H1 (cell line): ENCODE results near the gene MYH6. TPM values are rescaled to one million over a fixed set of nuclear protein-coding genes. Genes with fewer than 3 reads are reported as not detected.
A peak's percentile ranks its signal among the peaks of the same experiment; 100 is the strongest.

Source experiments
- CTCF ChIA-PET: fragments of 300-600 bp; sonication (Branson Sonifier 250); formaldehyde crosslinking; loops from one replicate; lab custom pipeline; 2021; ENCODE audit not compliant: partially characterized antibody; lab: Charles Lee
- POLR2A ChIA-PET: fragments of 300-600 bp; sonication (Branson Sonifier 250); formaldehyde crosslinking; loops from one replicate; lab custom pipeline; 2021; ENCODE audit warnings: inconsistent platforms; ENCODE audit not compliant: partially characterized antibody; lab: Charles Lee
- DNase-seq, 2 experiments: peaks; one replicate each; pipeline versions ENCODE4 v3.0.0 to v3.0.0-alpha.2; 2010 to 2022; ENCODE audit warnings: low spot score in 2 of 2, low read depth in 1 of 2, mixed read lengths in 1 of 2
- FAIRE-seq: peaks from 2 replicates; lab custom pipeline; 2011; peaks lifted over from hg19 to GRCh38; lab: Jason Lieb, UNC
- H2AFZ ChIP-seq: 2 replicates; pipeline ENCODE4 v1.8.1; 2012; ENCODE audit warnings: low read length, inconsistent platforms
- H2AK5ac ChIP-seq: 2 replicates; pipeline ENCODE4 v1.6.1; 2013; ENCODE audit warnings: low read depth, low read length
- H2BK120ac ChIP-seq: replicated peaks from 2 replicates; pipeline ENCODE3; 2013; ENCODE audit warnings: low read depth, low read length, inconsistent platforms
- H2BK12ac ChIP-seq: 2 replicates; pipeline ENCODE4 v1.6.1; 2013; ENCODE audit warnings: low read depth, low read length
- H2BK15ac ChIP-seq: 2 replicates; pipeline ENCODE4 v1.6.1; 2013; ENCODE audit warnings: low read length
- H2BK20ac ChIP-seq: 2 replicates; pipeline ENCODE4 v1.6.1; 2013; ENCODE audit warnings: low read length
- H2BK5ac ChIP-seq: 2 replicates; pipeline ENCODE4 v1.6.1; 2013; ENCODE audit warnings: low read depth, low read length
- H3K14ac ChIP-seq: 2 replicates; pipeline ENCODE4 v1.6.1; 2013; ENCODE audit warnings: inconsistent platforms; ENCODE audit not compliant: insufficient read length
- H3K18ac ChIP-seq: 2 replicates; pipeline ENCODE4 v1.6.1; 2013; ENCODE audit warnings: low read length; ENCODE audit errors: extremely low read depth
- H3K23ac ChIP-seq: 2 replicates; pipeline ENCODE4 v1.6.1; 2013; ENCODE audit warnings: inconsistent platforms; ENCODE audit not compliant: insufficient read length
- H3K23me2 ChIP-seq: 2 replicates; pipeline ENCODE4 v1.6.1; 2013; ENCODE audit warnings: low read depth, low read length
- H3K27ac ChIP-seq: 2 replicates; pipeline ENCODE4 v1.6.1; 2011; ENCODE audit warnings: low read depth, low read length, inconsistent platforms
- H3K27me3 ChIP-seq, 4 experiments: replicated peaks in 1 of 4; 1 replicate in 1 of 4; 2 replicates in 3 of 4; pipeline versions ENCODE4 v1.6.1 to v1.8.1; 2011 to 2013; ENCODE audit warnings: low read length in 3 of 4, mild to moderate bottlenecking in 3 of 4, inconsistent platforms in 2 of 4, mixed read lengths in 2 of 4, moderate library complexity in 1 of 4; ENCODE audit not compliant: control insufficient read depth in 3 of 4, insufficient read depth in 3 of 4; ENCODE audit errors: extremely low read depth in 1 of 4
- H3K36me3 ChIP-seq, 4 experiments: 2 replicates each; pipeline versions ENCODE4 v1.6.1 to v1.8.1; 2011 to 2013; ENCODE audit warnings: mild to moderate bottlenecking in 4 of 4, low read length in 3 of 4, moderate library complexity in 2 of 4, control low read depth in 1 of 4, inconsistent platforms in 1 of 4; ENCODE audit not compliant: insufficient read depth in 4 of 4, control insufficient read depth in 2 of 4
- H3K4ac ChIP-seq: replicated peaks from 2 replicates; pipeline ENCODE3; 2013; ENCODE audit warnings: low read length, low read depth, mixed read lengths, inconsistent platforms; ENCODE audit not compliant: insufficient read length
- H3K4me1 ChIP-seq, 4 experiments: replicated peaks in 1 of 4; 1 replicate in 1 of 4; 2 replicates in 3 of 4; pipeline versions ENCODE4 v1.6.1 to v1.8.1; 2011 to 2013; ENCODE audit warnings: low read length in 3 of 4, inconsistent platforms in 2 of 4, mixed read lengths in 1 of 4; ENCODE audit not compliant: insufficient read depth in 4 of 4, control insufficient read depth in 3 of 4
- H3K4me2 ChIP-seq, 2 experiments: 2 replicates each; pipeline versions ENCODE4 v1.6.1 to v1.8.1; 2011 to 2013; ENCODE audit warnings: low read depth in 2 of 2, low read length in 2 of 2, control low read depth in 1 of 2, inconsistent platforms in 1 of 2, mild to moderate bottlenecking in 1 of 2; ENCODE audit not compliant: insufficient read depth in 1 of 2
- H3K4me3 ChIP-seq, 4 experiments: fragments of 200-600, 300-600 bp in 1 of 4; sonication (generic), shearing (Covaris generic), sonication (Bioruptor Twin) in 1 of 4; 2 replicates each; pipeline versions ENCODE4 v1.5.1 to v1.8.1; 2011 to 2016; ENCODE audit warnings: low read length in 4 of 4, low read depth in 3 of 4, control low read depth in 2 of 4, inconsistent platforms in 2 of 4, mild to moderate bottlenecking in 2 of 4, mixed read lengths in 1 of 4, moderate library complexity in 1 of 4; ENCODE audit not compliant: insufficient read depth in 2 of 4; ENCODE audit errors: extremely low read depth in 1 of 4
- H3K56ac ChIP-seq: replicated peaks from 2 replicates; pipeline ENCODE3; 2013; ENCODE audit warnings: low read depth, mild to moderate bottlenecking, mixed read lengths, low read length, inconsistent platforms; ENCODE audit not compliant: insufficient read length
- H3K79me1 ChIP-seq: 2 replicates; pipeline ENCODE4 v1.6.1; 2013; ENCODE audit warnings: low read depth, low read length, control low read depth
- H3K79me2 ChIP-seq, 2 experiments: 2 replicates each; pipeline versions ENCODE4 v1.6.1 to v1.8.1; 2012 to 2013; ENCODE audit warnings: low read length in 2 of 2, mild to moderate bottlenecking in 2 of 2, inconsistent platforms in 1 of 2; ENCODE audit not compliant: insufficient read depth in 2 of 2, control insufficient read depth in 1 of 2
- H3K9ac ChIP-seq, 4 experiments: replicated peaks in 1 of 4; 1 replicate in 1 of 4; 2 replicates in 3 of 4; pipeline versions ENCODE4 v1.6.1 to v1.8.1; 2011 to 2013; ENCODE audit warnings: low read depth in 3 of 4, low read length in 3 of 4, control low read depth in 2 of 4, mild to moderate bottlenecking in 2 of 4, moderate library complexity in 2 of 4, inconsistent platforms in 1 of 4; ENCODE audit errors: extremely low read depth in 1 of 4
- H3K9me3 ChIP-seq, 2 experiments: 2 replicates each; pipeline versions ENCODE4 v1.6.1 to v1.8.1; 2012 to 2013; ENCODE audit warnings: mild to moderate bottlenecking in 2 of 2, moderate library complexity in 2 of 2, control low read depth in 1 of 2, inconsistent platforms in 1 of 2, low read depth in 1 of 2, low read length in 1 of 2, mixed read lengths in 1 of 2; ENCODE audit not compliant: insufficient read depth in 2 of 2
- H4K20me1 ChIP-seq, 2 experiments: replicated peaks in 1 of 2; 2 replicates each; pipeline versions ENCODE3 to v1.8.1; 2011 to 2013; ENCODE audit warnings: inconsistent platforms in 2 of 2, low read length in 2 of 2, mild to moderate bottlenecking in 1 of 2; ENCODE audit not compliant: insufficient read depth in 2 of 2, control insufficient read depth in 1 of 2
- H4K5ac ChIP-seq: 2 replicates; pipeline ENCODE4 v1.6.1; 2013; ENCODE audit warnings: low read length, low read depth, mixed read lengths, inconsistent platforms; ENCODE audit not compliant: insufficient read length
- H4K8ac ChIP-seq: 2 replicates; pipeline ENCODE4 v1.8.0; 2013; ENCODE audit warnings: mild to moderate bottlenecking, moderate library complexity, low read length, inconsistent platforms; ENCODE audit not compliant: insufficient read depth; ENCODE audit errors: extremely low read depth
- H4K91ac ChIP-seq: replicated peaks from 2 replicates; pipeline ENCODE3; 2013; ENCODE audit warnings: low read length, mixed read lengths, inconsistent platforms; ENCODE audit not compliant: insufficient read length
- CHD1 ChIP-seq: IDR thresholded peaks from 2 replicates; pipeline ENCODE4 v1.6.1; 2012; ENCODE audit warnings: low read depth, low read length, improper control_type of control experiment
- CTBP2 ChIP-seq: IDR thresholded peaks from 2 replicates; pipeline ENCODE4 v1.7.0; 2011; ENCODE audit warnings: borderline replicate concordance, mild to moderate bottlenecking, moderate library complexity, mixed read lengths, low read length; ENCODE audit not compliant: insufficient read depth, insufficient read length
- EP300 ChIP-seq, 2 experiments: IDR thresholded peaks; 1 replicate in 1 of 2; 2 replicates in 1 of 2; pipeline ENCODE4 v1.6.1; 2011 to 2012; ENCODE audit warnings: low read depth in 2 of 2, low read length in 2 of 2, mild to moderate bottlenecking in 2 of 2, borderline replicate concordance in 1 of 2, inconsistent platforms in 1 of 2, moderate library complexity in 1 of 2
- EZH2 ChIP-seq: fragments of 200-600 bp; sonication (generic); IDR thresholded peaks from 2 replicates; pipeline ENCODE4 v1.7.1; 2012; ENCODE audit warnings: low read depth, mild to moderate bottlenecking, moderate library complexity, low read length, inconsistent platforms; ENCODE audit not compliant: severe bottlenecking
- HDAC6 ChIP-seq: IDR thresholded peaks from one replicate; pipeline ENCODE4 v1.7.1; 2012; ENCODE audit warnings: low read depth, mild to moderate bottlenecking, inconsistent platforms, low read length, moderate library complexity
- NANOG ChIP-seq: IDR thresholded peaks from 2 replicates; pipeline ENCODE4 v1.6.1; 2011; ENCODE audit warnings: low read length, low read depth, mild to moderate bottlenecking, inconsistent platforms; ENCODE audit not compliant: insufficient read depth, poor library complexity, severe bottlenecking
- PHF8 ChIP-seq: fragments of 200-600 bp; sonication (generic); conservative IDR thresholded peaks from 2 replicates; pipeline ENCODE4 v1.7.1; 2012; ENCODE audit warnings: low read depth, mild to moderate bottlenecking, inconsistent platforms, low read length, moderate library complexity
- POLR2AphosphoS5 ChIP-seq: IDR thresholded peaks from 2 replicates; pipeline ENCODE4 v1.6.1; 2011; ENCODE audit warnings: low read depth, low read length
- POU5F1 ChIP-seq: IDR thresholded peaks from 2 replicates; pipeline ENCODE4 v1.6.1; 2011; ENCODE audit warnings: low read depth, mild to moderate bottlenecking, low read length, moderate library complexity
- SIRT6 ChIP-seq: IDR thresholded peaks from one replicate; pipeline ENCODE4 v1.7.1; 2012; ENCODE audit warnings: low read length, inconsistent platforms
- TEAD4 ChIP-seq: IDR thresholded peaks from 2 replicates; pipeline ENCODE4 v1.6.1; 2012; ENCODE audit warnings: low read depth, low read length, inconsistent platforms, mixed read lengths
- USF2 ChIP-seq: IDR thresholded peaks from 2 replicates; pipeline ENCODE4 v1.6.1; 2011; ENCODE audit warnings: low read length, improper control_type of control experiment
- WGBS, 2 experiments: shearing (Covaris generic) in 1 of 2; methylation state at CpG; one replicate each; pipeline versions ENCODE4 v1.1.6 to v1.1.7; 2013 to 2015; ENCODE audit warnings: low lambda C conversion rate in 2 of 2, mixed read lengths in 2 of 2, inconsistent platforms in 1 of 2, low coverage in 1 of 2, missing lambda C conversion rate in 1 of 2; ENCODE audit not compliant: insufficient replicate concordance in 2 of 2, insufficient coverage in 1 of 2, insufficient read length in 1 of 2; ENCODE audit errors: extremely low coverage in 1 of 2, missing lambda C conversion rate in 1 of 2; 5-methylcytosine and 5-hydroxymethylcytosine counted together
- polyA plus RNA-seq, 7 experiments: library from polyadenylated mRNA; depleted of rRNA in 3 of 7; stranded (reverse) in 5 of 7; unstranded in 2 of 7; fragments of >200 nt in 5 of 7; fragments of 200-250 nt in 2 of 7; gene quantifications; 1 replicate in 5 of 7; 2 replicates in 1 of 7; 4 replicates in 1 of 7; pipeline versions ENCODE4 v1.2.1 to v1.2.3, GENCODE V29; 2011 to 2013; ENCODE audit warnings: missing spikeins in 2 of 7, mixed read lengths in 2 of 7
- total RNA-seq: library from RNA; stranded (reverse); fragmentation: NEBNext Ultra II Directional; extraction: Animal tissue kit (Norgen Biotek cat#: 25700); gene quantifications from 2 replicates; pipeline ENCODE4 v1.2.1, GENCODE V29; 2021

Gene MYH6
- total and polyA plus RNA-seq, 2 of the 8 experiments (the other 6 are each of a cell fraction or from before 2014, with no cell fraction given), result 0.03 TPM; not detected in 1

- no peak overlapping the region for H2BK15ac ChIP-seq
- FAIRE-seq, result no peak
- H3K9me3 ChIP-seq, result no peaks in the 10 kb centered on the region
- H3K36me3 ChIP-seq, result no peaks in the 10 kb centered on the region
- H3K4ac ChIP-seq, result no peak overlapping the region
- no peak overlapping the region for H4K8ac ChIP-seq
- ChIA-PET CTCF (interaction anchor here (15.0 kb wide), 1 partner anchor 11 kb away, joined by 333 read pairs; the partner anchor contains the start of genes EFS and SLC22A17), POLR2A (interaction anchor here (0.7 kb wide), 1 partner anchor 45 kb away, joined by 3 read pairs; no protein-coding TSS in a partner anchor)
- 0 out of 2 replicates have a peak overlapping the region, but pooled peaks have one; percentile 23 for H2BK12ac ChIP-seq
- peaks cover 1% of the 10 kb centered on the region; the same call in 1 of the 2 replicates for H3K23me2 ChIP-seq
- no peak overlapping the region for H2BK5ac ChIP-seq
- H3K14ac ChIP-seq, result no peak overlapping the region
- TF ChIP-seq CTBP2 (no peak), EP300 (IDR thresholded peaks at IDR 0.05; ENCODE audit: borderline replicate concordance in 1 of 2, low read depth in 2 of 2, low read length in 2 of 2) (no peak), EZH2 (no peak), POLR2AphosphoS5 (no peak), TEAD4 (no peak), CHD1 (no peak), NANOG (no peak), USF2 (no peak), PHF8 (no peak), HDAC6 (no peak), POU5F1 (no peak), SIRT6 (no peak)
- TF ChIP-seq, all 59 proteins: peak for 0
- no peak overlapping the region for H3K9ac ChIP-seq
- H3K79me2 ChIP-seq, result no peaks in the 10 kb centered on the region
- no peak overlapping the region for H3K4me2 ChIP-seq
- no peak overlapping the region for H4K91ac ChIP-seq
- no peak overlapping the region for H3K27ac ChIP-seq
- no peak overlapping the region for H4K5ac ChIP-seq
- DNase-seq, result no peak
- H2AK5ac ChIP-seq, result no peak overlapping the region
- peaks cover 0 to 18% (median 10%) of the 10 kb centered on the region in 4 experiments; a peak in 6 of 7 replicates for H3K27me3 ChIP-seq
- no peak overlapping the region for H3K56ac ChIP-seq
- H3K4me1 ChIP-seq, result peaks cover under 1 to 10% (median 5%) of the 10 kb centered on the region in 4 experiments; a peak in 5 of 7 replicates
- no peak overlapping the region for H3K18ac ChIP-seq
- no peak overlapping the region for H3K23ac ChIP-seq
- H3K4me3 ChIP-seq, result no peak overlapping the region
- H2BK20ac ChIP-seq, result no peak overlapping the region
- no peaks in the 10 kb centered on the region for H4K20me1 ChIP-seq
- no peak overlapping the region for H2AFZ ChIP-seq
- 82% methylated on average over 1 of the region's 1 CpG; no CpG with 5 or more reads in 1 of the 2 experiments for WGBS, 2 experiments
- H3K79me1 ChIP-seq, result no peaks in the 10 kb centered on the region
- no peak overlapping the region for H2BK120ac ChIP-seq
These were observed 36.2 kb downstream of the MYH6 start for GRCh38 chr14:23371865-23372264.
